Tibial artery (tissue), 4 donors: Measurements from ENCODE around the gene NIPSNAP2.

ENCODE experiments used
- DNase-seq, 2 donors: peaks; one replicate each; pipeline ENCODE4 v3.0.0-alpha.2; 2019
- H3K27ac ChIP-seq, 2 donors: fragments of 200-600 bp; sonication (generic) in 1 of 2; 1 replicate in 1 of 2; 2 replicates in 1 of 2; pipeline ENCODE4 v1.5.1; 2018 to 2019; ENCODE audit warnings: mild to moderate bottlenecking in 1 of 2
- H3K27me3 ChIP-seq, 2 donors: fragments of 200-600 bp; sonication (generic) in 1 of 2; one replicate each; pipeline versions ENCODE4 v1.5.1 to v1.6.0; 2016 to 2019
- H3K36me3 ChIP-seq, 3 donors: fragments of 200-600 bp; sonication (generic) in 2 of 3; one replicate each; pipeline ENCODE4 v1.5.1; 2016 to 2019; ENCODE audit warnings: mild to moderate bottlenecking in 2 of 3
- H3K4me1 ChIP-seq, 4 donors: fragments of 200-600 bp; sonication (generic) in 2 of 4; 1 replicate in 3 of 4; 2 replicates in 1 of 4; pipeline ENCODE4 v1.5.1; 2016 to 2019
- H3K4me3 ChIP-seq, 2 donors: fragments of 200-600 bp; sonication (generic) in 1 of 2; 1 replicate in 1 of 2; 2 replicates in 1 of 2; pipeline ENCODE4 v1.5.1; 2018 to 2019; ENCODE audit warnings: mild to moderate bottlenecking in 2 of 2
- H3K9me3 ChIP-seq, 3 donors: fragments of 200-600 bp; sonication (generic) in 1 of 3; one replicate each; pipeline ENCODE4 v1.5.1; 2016 to 2019
- intact Hi-C: fragments of 100-400 bp; cut with DNase I; formaldehyde crosslinking; loops from one replicate; pipeline ENCODE4 v1.15.0; 2023; ENCODE audit warnings: low total_unique reads
- TF ChIP-seq, protein P1 (sequence below), 2 experiments: fragments of 200-600 bp in 1 of 2; fragments of 450-650 bp in 1 of 2; IDR thresholded peaks; one replicate each; pipeline ENCODE4 v1.5.1; 2017 to 2019; ENCODE audit warnings: antibody characterized with exemption in 2 of 2, mild to moderate bottlenecking in 1 of 2, moderate library complexity in 1 of 2

Gene NIPSNAP2

DNA sequence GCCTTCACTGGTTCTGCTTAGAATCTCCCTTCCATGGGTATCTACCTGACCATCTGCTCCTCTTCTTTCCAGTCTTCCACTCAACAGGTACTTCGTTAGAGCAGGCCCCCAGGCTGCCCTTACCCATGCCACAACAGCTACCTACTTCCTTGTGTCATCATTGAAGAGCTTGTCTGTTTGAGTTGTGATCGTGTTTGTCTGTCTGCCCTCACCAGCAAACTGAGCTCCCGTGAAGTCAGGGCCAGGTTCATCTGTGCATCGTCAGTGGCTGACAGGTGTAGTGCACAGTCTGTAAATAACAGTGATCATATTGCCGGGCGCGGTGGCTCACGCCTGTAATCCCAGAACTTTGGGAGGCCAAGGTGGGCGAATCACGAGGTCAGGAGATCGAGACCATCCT, 5.0 kb downstream of the NIPSNAP2 start:
- Histone ChIP-seq H3K36me3 (peaks cover 0 to 24% (median 0%) of the 10 kb centered on the region in 3 donors), H3K4me1 (peaks cover 0 to 22% (median 13%) of the 10 kb centered on the region in 4 donors), H3K27me3 (no peaks in the 10 kb centered on the region), H3K4me3 (no peak overlapping the region), H3K9me3 (no peaks in the 10 kb centered on the region), H3K27ac (no peak overlapping the region)
- no peak for DNase-seq
- intact Hi-C loops = loop anchor here (10.0 kb wide), 1 partner anchor 85 kb away; the partner anchor contains the start of gene ZNF713
- TF ChIP-seq, protein P1, sequence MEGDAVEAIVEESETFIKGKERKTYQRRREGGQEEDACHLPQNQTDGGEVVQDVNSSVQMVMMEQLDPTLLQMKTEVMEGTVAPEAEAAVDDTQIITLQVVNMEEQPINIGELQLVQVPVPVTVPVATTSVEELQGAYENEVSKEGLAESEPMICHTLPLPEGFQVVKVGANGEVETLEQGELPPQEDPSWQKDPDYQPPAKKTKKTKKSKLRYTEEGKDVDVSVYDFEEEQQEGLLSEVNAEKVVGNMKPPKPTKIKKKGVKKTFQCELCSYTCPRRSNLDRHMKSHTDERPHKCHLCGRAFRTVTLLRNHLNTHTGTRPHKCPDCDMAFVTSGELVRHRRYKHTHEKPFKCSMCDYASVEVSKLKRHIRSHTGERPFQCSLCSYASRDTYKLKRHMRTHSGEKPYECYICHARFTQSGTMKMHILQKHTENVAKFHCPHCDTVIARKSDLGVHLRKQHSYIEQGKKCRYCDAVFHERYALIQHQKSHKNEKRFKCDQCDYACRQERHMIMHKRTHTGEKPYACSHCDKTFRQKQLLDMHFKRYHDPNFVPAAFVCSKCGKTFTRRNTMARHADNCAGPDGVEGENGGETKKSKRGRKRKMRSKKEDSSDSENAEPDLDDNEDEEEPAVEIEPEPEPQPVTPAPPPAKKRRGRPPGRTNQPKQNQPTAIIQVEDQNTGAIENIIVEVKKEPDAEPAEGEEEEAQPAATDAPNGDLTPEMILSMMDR (IDR thresholded peaks at IDR 0.05) = no peak

DNA sequence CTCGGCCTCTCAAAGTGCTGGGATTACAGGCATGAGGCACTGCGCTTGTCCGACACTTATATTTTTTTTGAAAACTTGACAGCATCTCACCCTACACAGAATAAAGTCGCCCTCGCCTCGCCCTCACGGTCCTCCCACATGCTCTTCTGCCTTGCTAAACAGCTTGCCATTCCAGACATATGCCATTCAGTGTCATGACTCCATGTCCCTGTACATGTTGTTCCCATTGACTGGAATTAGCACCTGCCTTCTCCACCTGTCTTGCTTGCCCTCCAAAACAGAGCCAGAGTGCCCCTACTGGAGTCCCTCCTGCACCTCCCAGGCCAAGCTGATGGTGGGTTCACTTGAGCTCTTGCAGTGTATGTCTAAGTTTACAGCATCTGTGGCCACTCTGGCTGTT, 6.2 kb downstream of the NIPSNAP2 start:
- H3K4me3 ChIP-seq = no peak overlapping the region
- peaks cover 0 to 24% (median 0%) of the 10 kb centered on the region in 3 donors for H3K36me3 ChIP-seq
- no peaks in the 10 kb centered on the region for H3K27me3 ChIP-seq
- intact Hi-C loops = no loop called here
- H3K27ac ChIP-seq = no peak overlapping the region
- no peaks in the 10 kb centered on the region for H3K9me3 ChIP-seq
- TF ChIP-seq, protein P1 (IDR thresholded peaks at IDR 0.05) = no peak
- no peak for DNase-seq
- peaks cover 0 to 17% (median 9%) of the 10 kb centered on the region in 4 donors for H3K4me1 ChIP-seq

DNA sequence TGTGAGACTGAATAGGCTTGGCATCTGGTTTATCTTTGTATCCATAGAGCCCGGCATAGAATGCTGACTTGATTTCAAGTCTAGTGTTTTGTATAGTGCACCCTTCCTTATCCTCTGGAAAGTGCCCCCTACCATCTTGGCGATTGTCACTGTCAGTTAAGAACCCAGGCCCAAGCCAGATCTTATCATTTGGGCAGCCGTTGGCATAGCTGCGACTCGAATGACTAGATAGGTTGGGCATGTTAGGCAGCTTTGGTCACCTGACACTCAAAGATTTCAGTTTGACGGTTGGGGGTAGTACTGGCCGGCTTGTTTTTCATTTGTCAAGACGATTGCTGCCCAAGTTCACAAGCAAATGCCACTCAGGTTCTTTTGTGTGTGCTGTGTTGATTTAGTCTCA, 6.6 kb downstream of the NIPSNAP2 start:
- TF ChIP-seq, protein P1 (IDR thresholded peaks at IDR 0.05) = no peak
- peaks cover 0 to 24% (median 0%) of the 10 kb centered on the region in 3 donors for H3K36me3 ChIP-seq
- H3K4me1 ChIP-seq = peaks cover 0 to 17% (median 5%) of the 10 kb centered on the region in 4 donors
- H3K27me3 ChIP-seq = no peaks in the 10 kb centered on the region
- no peak overlapping the region for H3K27ac ChIP-seq
- no peaks in the 10 kb centered on the region for H3K9me3 ChIP-seq
- DNase-seq = no peak
- intact Hi-C loops = no loop called here
- H3K4me3 ChIP-seq = no peak overlapping the region

DNA sequence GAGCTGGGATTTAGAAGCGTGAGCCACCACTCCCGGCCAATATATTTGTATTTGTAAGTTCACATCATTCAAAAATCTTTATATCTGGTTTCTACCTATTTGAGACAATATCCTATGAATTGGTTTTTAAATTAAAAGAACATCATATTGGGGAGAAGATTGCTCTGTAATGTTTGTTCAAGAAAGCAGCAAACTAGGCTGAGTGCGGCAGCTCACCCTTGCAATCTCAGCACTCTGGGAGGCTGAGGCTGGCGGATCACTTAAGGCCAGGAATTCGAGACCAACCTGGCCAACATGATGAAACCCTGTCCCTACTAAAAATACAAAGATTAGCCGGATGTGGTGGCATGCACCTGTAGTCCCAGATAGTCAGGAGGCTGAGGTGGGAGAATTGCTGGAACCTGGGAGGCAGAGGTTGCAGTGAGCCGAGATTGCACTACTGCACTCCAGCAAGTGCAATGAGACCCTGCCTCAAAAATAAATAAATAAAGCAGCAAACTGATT, 9.4 kb downstream of the NIPSNAP2 start:
- Histone ChIP-seq H3K4me1 (peaks cover 0 to 6% (median 0%) of the 10 kb centered on the region in 4 donors), H3K4me3 (no peak overlapping the region), H3K36me3 (peaks cover 2 to 23% (median 4%) of the 10 kb centered on the region in 3 donors), H3K9me3 (no peaks in the 10 kb centered on the region), H3K27ac (no peak overlapping the region), H3K27me3 (no peaks in the 10 kb centered on the region)
- intact Hi-C loops = no loop called here
- TF ChIP-seq, protein P1 (IDR thresholded peaks at IDR 0.05) = no peak
- no peak for DNase-seq

DNA sequence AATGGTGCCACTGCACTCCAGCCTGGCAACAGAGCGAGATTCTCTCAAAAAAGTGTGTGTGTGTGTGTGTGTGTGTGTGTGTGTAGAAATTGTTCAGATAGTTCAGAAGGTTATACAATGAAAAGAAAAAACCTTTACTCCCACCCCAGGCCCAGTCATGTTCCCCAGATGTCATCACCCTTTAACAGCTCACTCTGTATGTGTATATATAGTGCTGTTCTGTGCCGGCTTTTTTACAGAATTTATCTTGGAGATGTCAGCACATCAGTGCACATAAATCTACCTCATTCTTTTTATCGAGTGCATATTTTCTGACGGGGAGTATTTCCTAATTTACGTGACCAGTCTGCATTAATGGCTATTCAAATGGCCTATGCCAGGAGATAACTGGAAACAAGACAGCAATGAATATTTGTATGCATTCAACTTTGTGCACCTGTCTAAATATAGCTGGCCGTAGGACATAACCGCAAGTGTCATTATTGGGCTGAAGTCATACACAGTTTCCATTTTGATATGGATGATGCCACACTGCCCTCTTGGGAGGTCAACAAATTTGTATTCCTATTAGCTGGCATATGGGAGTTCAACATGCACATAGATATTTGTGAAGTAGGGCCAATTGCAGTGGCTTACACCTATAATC, 11.7 kb downstream of the NIPSNAP2 start:
- no peak overlapping the region for H3K27ac ChIP-seq
- intact Hi-C loops = no loop called here
- TF ChIP-seq, protein P1 (IDR thresholded peaks at IDR 0.05) = no peak

More for the DNA sequence above, 11.7 kb downstream of the NIPSNAP2 start:
- Histone ChIP-seq H3K4me3 (no peak overlapping the region), H3K9me3 (no peaks in the 10 kb centered on the region), H3K36me3 (peaks cover 22 to 35% (median 26%) of the 10 kb centered on the region in 3 donors), H3K27me3 (no peaks in the 10 kb centered on the region), H3K4me1 (peaks cover 0 to 6% (median 0%) of the 10 kb centered on the region in 4 donors)
- no peak for DNase-seq
